Amniotic stem cell (primary cell): ENCODE measurements around the gene CACTIN.
"Not testable (repeated sequence)": the region's sequence is repeated elsewhere in the genome, so short reads cannot be mapped to it uniquely, and the experiment has no call there.

Experiments used
- DNase-seq: peaks from one replicate; lab custom pipeline; 2025; lab: John Stamatoyannopoulos, UW

The CACTIN gene

DNA sequence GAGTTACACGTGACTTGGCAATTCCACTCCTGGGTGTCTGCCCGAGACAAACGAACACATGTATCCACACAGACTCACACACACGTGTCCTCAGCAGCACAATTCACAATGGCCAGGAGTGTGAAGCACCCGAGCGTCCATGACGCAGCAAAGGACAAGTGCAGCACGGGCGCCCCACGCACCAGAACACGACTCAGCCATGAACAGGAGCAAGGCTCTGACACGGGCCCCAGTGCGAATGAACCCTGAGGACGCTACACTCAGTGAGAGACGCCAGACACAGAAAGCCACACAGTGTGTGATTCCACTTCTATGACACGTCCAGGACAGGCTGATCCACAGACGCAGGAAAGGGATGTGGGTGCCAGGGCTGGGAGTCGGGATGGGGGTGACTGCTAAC, 37.2 kb upstream of the CACTIN start:
- DNase-seq = no peak

GRCh38 chr19:3661284-3662238, 35.0 kb upstream of the CACTIN start:
- no peak for DNase-seq

DNA sequence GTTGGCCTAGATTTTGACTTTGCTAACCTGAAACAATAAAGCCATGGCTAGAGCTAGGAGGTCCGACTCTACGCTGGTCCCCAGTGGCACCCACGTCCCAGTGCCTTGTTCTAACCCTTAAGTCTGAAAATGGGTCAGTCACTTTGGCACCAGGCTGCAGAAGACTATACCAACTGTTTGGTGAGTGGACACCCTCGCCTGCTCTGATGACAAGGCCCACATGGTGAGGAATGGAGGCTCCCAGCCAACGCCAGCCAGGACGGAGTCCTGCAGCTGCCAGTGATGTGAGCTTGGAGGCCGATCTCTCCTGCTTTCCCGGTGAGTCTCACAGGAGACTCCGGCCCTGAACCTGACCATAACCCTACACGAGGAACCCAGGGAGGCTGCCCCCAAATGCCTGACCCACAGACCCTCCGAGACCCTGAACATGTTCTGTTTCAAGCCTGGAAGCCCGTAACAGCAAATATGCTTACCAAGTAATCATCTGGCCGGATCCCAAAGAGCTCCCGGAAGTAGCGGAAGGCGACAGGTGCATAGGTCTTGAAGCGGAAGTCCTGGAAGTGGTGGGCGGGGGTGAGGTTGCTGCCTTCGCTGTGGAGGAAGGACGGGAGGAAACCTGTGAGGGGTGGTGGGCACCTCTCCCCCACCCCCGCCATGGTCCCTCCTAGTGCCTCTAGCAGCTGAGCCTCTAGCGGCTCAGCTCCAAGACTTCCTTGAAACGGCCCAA, 34.1 kb upstream of the CACTIN start:
- no peak for DNase-seq

GRCh38 chr19:3659746-3660112, 33.1 kb upstream of the CACTIN start:
- DNase-seq = no peak

- DNase-seq = no peak
Observed at GRCh38 chr19:3658870-3659745, 32.5 kb upstream of the CACTIN start.

DNA sequence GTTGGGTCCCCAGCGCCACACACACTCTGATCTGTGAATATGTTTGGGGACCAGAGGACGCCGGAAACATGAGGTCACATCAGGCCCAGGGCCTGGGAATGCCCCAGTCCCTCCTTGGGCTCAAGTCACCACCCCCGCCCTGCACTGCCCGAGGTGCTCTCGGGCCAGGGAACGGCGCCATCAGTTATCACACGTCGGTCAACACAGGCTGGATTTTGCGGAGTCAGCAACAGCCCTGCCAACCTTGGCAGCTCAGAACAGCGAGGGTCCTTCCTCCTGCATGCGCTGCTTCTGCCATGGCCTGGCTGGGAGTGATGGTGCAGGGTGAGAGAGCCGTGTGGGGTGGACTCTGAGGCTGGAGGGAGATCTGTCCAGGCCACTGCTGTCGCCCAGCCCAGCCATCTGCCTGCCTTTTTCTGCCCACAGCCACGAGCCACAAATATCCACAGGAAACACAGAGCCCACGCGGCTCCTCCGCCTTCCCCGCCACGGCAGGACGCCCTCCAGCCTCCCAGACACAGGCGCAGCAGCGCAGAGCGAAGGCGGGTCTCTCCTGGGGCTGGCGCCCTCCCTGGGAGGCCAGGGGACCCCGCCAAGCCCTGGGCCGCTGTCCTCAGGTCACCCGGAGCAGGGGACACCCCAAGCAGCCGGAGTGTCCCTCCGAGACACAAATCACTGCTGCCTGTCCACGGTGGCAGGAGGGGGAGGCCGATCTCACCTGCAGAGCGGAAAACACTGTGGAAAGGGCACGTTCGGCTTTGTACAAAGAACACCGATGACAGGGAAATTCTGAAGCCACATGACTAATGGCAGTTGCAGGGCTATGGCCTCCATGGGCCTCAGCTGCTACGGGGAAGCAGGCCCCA, 31.6 kb upstream of the CACTIN start:
- no peak for DNase-seq

GRCh38 chr19:3657395-3657769, 30.8 kb upstream of the CACTIN start:
- DNase-seq = no peak

- DNase-seq = no peak
Observed at GRCh38 chr19:3656747-3657394, 30.3 kb upstream of the CACTIN start.

- DNase-seq = no peak
Observed at GRCh38 chr19:3656073-3656746, 29.6 kb upstream of the CACTIN start.

- DNase-seq = no peak
Observed at GRCh38 chr19:3655402-3656072, 28.9 kb upstream of the CACTIN start.

GRCh38 chr19:3653865-3654513, 27.4 kb upstream of the CACTIN start:
- DNase-seq = no peak

GRCh38 chr19:3653081-3653795, 26.6 kb upstream of the CACTIN start:
- DNase-seq = no peak

GRCh38 chr19:3652422-3652821, 25.8 kb upstream of the CACTIN start:
- DNase-seq = no peak

DNA sequence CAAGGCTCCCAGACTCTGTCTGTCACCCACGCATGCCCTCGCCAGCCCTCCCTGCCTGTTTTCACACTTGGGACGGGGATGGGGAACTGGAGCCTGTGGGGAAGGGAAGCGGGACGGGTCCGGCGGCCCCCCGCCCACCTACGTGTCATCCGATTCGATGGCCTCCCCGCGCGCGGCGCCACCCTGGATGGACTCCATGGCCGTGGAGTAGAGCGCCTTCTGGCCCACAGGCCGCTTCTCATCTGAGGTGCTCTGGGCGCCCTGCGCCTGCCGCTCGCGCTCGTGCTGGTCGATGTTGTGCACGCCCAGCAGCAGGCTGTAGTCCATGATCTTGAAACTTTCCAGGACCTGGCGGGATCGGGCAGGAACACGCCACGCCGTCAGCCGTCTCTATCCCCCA, 25.1 kb upstream of the CACTIN start:
- DNase-seq = no peak

- DNase-seq = no peak
Observed at GRCh38 chr19:3649888-3650287, 23.3 kb upstream of the CACTIN start.

- DNase-seq = no peak
Observed at GRCh38 chr19:3648037-3648905, 21.7 kb upstream of the CACTIN start.

GRCh38 chr19:3647102-3647501, 20.5 kb upstream of the CACTIN start:
- not testable (repeated sequence) for DNase-seq
